ENCODE results near the gene GLIS1.

GRCh38 chr1:53705446-53706096, 33.4 kb downstream of the GLIS1 start:
- TF ChIP-seq POLR2A (IDR thresholded peaks at IDR 0.05) = no peak
- TF ChIP-seq CTCF (IDR thresholded peaks at IDR 0.05) = no peak
- TF ChIP-seq POLR2AphosphoS5 (IDR thresholded peaks at IDR 0.05) = no peak

All from stomach (tissue), 4 donors.